T-helper 17 cell (primary cell): Measurements from ENCODE around the gene VPS26C. TPM values are rescaled to one million over a fixed set of nuclear protein-coding genes. Genes with fewer than 3 reads are reported as not detected.
"Not testable (repeated sequence)": the region's sequence is repeated elsewhere in the genome, so short reads cannot be mapped to it uniquely, and the experiment has no call there.

Experiments
- ATAC-seq: fragments of 150-1000 bp; cut with Tn5 transposase; 2 replicates; pipeline ENCODE4 v1.10.0; 2021; ENCODE audit warnings: mild to moderate bottlenecking, moderate library complexity
- DNase-seq, 3 donors: peaks; one replicate each; pipeline versions ENCODE4 v3.0.0 to v3.0.0-alpha.2; 2020 to 2021
- H3K9me3 ChIP-seq: one replicate; pipeline ENCODE4 v1.7.0; 2013; ENCODE audit warnings: low read length, mild to moderate bottlenecking; ENCODE audit not compliant: control insufficient read depth, poor library complexity, severe bottlenecking
- H3K27ac Mint-ChIP-seq: one replicate; pipeline ENCODE4 v1.8.0; 2022; ENCODE audit warnings: mild to moderate bottlenecking, moderate library complexity, mixed read lengths
- H3K27me3 Mint-ChIP-seq: one replicate; pipeline ENCODE4 v1.8.0; 2022; ENCODE audit warnings: mixed read lengths
- H3K36me3 Mint-ChIP-seq: one replicate; pipeline ENCODE4 v1.8.0; 2022; ENCODE audit warnings: low read depth, mixed read lengths
- H3K4me1 Mint-ChIP-seq: one replicate; pipeline ENCODE4 v1.8.0; 2022; ENCODE audit warnings: mild to moderate bottlenecking, mixed read lengths
- H3K4me3 Mint-ChIP-seq: one replicate; pipeline ENCODE4 v1.8.0; 2022; ENCODE audit warnings: mild to moderate bottlenecking, moderate library complexity, mixed read lengths
- total RNA-seq, 4 donors: library from RNA in 2 of 4; stranded (reverse) in 2 of 4; gene quantifications; one replicate each; pipeline ENCODE4 v1.2.3 and lab custom pipeline; 2022 to 2026

VPS26C gene
- total RNA-seq, 2 donors from 2014 or later, result 42.9 to 45.8 TPM

DNA sequence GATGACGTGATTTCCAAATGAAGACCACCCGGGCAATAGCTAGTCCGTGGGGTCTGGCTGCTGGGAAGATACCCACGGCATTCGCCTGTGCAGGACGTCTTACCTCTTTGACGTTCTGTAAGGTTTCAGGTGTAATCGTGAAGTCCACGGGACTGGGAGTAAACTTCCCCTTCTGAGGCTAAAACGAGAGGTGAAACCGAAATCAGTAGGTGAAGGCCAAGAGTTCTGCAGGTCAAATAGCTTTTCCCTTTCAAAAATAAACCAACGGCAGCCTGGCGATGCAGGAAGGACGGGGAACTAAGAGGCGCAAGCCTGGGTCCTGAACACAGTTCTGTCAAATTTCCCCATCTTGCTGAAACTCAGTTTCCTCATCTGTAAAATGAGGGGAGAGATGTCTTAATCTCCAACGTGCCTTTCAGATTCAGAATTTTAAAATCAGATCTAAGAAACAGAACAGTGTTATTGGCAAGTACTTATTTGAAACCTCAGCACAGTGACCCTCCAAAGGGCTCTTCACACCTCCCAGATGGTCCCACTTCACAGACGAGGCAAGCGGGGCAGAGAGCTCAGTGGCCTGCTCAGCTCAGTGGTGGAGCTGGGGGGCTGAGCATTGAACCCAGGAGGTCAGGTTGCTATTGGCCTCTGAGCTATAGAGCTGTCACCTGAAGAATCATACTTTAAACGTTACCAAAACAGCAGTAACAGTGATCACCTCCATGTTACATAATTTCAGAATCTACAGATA is 34.7 kb downstream of the VPS26C start:
- Mint-ChIP-seq H3K36me3 (peaks cover 6% of the 10 kb centered on the region), H3K27me3 (no peaks in the 10 kb centered on the region)

DNA sequence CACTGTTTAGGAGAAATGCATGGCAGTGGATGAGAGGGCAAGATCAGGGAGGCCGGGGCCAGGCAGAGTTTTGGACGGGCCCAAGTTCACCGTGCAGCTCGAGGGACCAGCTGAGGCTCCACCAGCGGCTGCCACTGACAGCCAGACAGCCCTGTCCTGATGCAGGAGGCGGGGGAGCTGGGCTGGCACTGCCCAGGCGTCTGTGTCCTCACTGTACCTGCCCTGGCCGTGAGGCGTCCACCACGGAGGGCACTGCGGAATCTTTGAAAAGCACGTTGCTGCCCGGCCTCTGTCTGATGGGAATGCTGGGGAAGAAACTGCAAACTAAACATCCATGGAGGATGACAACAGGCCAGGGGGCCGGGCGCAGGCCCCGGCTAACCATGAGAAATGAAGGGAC is 35.5 kb downstream of the VPS26C start:
- no peak for ATAC-seq
- H3K36me3 Mint-ChIP-seq, result peaks cover 8% of the 10 kb centered on the region

More for the DNA sequence above, 34.7 kb downstream of the VPS26C start:
- Mint-ChIP-seq H3K4me3 (no peak overlapping the region), H3K27ac (peak overlapping the region; percentile 29), H3K4me1 (peaks cover 9% of the 10 kb centered on the region)
- no peak for DNase-seq
- H3K9me3 ChIP-seq, result no peaks in the 10 kb centered on the region
- ATAC-seq, result no peak

GRCh38 chr21:37231249-37231645 is 35.9 kb downstream of the VPS26C start:
- ATAC-seq, result no peak
- peaks cover 8% of the 10 kb centered on the region for H3K36me3 Mint-ChIP-seq
- H3K4me3 Mint-ChIP-seq, result no peak overlapping the region
- no peak for DNase-seq
- peaks cover 9% of the 10 kb centered on the region for H3K4me1 Mint-ChIP-seq
- no peaks in the 10 kb centered on the region for H3K9me3 ChIP-seq
- peak overlapping the region; percentile 79 for H3K27ac Mint-ChIP-seq
- no peaks in the 10 kb centered on the region for H3K27me3 Mint-ChIP-seq

More for the DNA sequence above, 35.5 kb downstream of the VPS26C start:
- peaks cover 9% of the 10 kb centered on the region for H3K4me1 Mint-ChIP-seq
- peak overlapping the region; percentile 79 for H3K27ac Mint-ChIP-seq
- no peak for DNase-seq
- no peaks in the 10 kb centered on the region for H3K9me3 ChIP-seq
- H3K4me3 Mint-ChIP-seq, result no peak overlapping the region
- no peaks in the 10 kb centered on the region for H3K27me3 Mint-ChIP-seq

DNA sequence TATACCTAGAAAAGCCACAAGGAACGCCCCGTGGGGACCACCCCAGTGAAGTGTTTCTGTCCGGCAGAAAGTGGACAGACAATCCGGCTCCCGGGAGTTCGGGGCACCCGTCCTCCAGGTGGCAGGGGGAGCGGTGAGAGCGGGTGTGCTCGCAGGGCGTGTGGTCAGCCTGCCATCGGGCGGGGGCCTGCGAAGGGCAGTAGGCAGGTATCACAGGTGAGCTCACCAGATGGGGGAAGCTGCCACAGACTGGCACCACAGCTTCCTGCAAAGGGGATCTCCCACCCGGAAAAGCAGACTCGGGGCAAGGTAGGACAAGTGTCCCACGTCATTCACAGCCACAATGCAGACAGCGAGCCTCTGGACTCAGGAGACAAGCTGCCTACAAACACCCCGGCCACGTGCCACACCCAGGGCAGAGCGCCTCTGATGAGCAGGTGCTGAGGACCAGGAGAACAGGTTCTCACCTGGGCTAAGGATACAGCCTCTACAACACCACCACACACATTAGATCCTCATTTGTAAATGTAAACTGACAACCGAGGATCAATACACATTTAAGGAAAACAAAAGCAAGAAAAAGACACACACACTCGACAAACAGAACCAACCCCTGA is 36.4 kb downstream of the VPS26C start:
- no peak for DNase-seq
- no peaks in the 10 kb centered on the region for H3K27me3 Mint-ChIP-seq
- H3K27ac Mint-ChIP-seq, result peak overlapping the region; percentile 79
- peaks cover 12% of the 10 kb centered on the region for H3K4me1 Mint-ChIP-seq
- H3K4me3 Mint-ChIP-seq, result no peak overlapping the region
- no peak for ATAC-seq
- no peaks in the 10 kb centered on the region for H3K9me3 ChIP-seq
- peaks cover 9% of the 10 kb centered on the region for H3K36me3 Mint-ChIP-seq

DNA sequence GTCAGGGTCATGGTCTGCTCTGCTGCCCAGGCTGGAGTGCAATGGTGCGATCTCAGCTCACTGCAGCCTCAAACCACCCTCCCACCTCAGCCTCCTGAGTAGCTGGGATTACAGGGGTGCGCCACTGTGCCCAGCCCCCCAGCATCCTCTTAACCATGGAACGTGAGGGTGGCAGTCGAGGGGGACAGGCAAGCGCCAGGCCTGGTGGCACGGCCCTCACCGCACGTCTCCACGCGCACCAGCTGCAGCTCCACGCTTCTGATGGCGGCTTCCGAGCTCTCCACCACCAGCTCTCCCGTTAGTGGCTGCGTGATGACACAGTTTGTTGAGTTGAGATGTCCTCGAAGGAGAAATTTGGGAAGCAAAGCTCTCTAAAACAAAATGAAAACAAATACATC is 39.1 kb downstream of the VPS26C start:
- Mint-ChIP-seq H3K4me3 (no peak overlapping the region), H3K36me3 (peaks cover 9% of the 10 kb centered on the region), H3K27ac (peak overlapping the region; percentile 78), H3K4me1 (peaks cover 22% of the 10 kb centered on the region), H3K27me3 (no peaks in the 10 kb centered on the region)
- no peaks in the 10 kb centered on the region for H3K9me3 ChIP-seq
- DNase-seq, result no peak
- ATAC-seq, result no peak

GRCh38 chr21:37227071-37228002 is 39.8 kb downstream of the VPS26C start:
- H3K4me1 Mint-ChIP-seq, result peaks cover 23% of the 10 kb centered on the region
- no peaks in the 10 kb centered on the region for H3K27me3 Mint-ChIP-seq
- H3K9me3 ChIP-seq, result no peaks in the 10 kb centered on the region
- DNase-seq, result no peak
- peak overlapping the region; percentile 95 for H3K27ac Mint-ChIP-seq
- peaks cover 9% of the 10 kb centered on the region for H3K36me3 Mint-ChIP-seq
- ATAC-seq, result no peak
- no peak overlapping the region for H3K4me3 Mint-ChIP-seq

DNA sequence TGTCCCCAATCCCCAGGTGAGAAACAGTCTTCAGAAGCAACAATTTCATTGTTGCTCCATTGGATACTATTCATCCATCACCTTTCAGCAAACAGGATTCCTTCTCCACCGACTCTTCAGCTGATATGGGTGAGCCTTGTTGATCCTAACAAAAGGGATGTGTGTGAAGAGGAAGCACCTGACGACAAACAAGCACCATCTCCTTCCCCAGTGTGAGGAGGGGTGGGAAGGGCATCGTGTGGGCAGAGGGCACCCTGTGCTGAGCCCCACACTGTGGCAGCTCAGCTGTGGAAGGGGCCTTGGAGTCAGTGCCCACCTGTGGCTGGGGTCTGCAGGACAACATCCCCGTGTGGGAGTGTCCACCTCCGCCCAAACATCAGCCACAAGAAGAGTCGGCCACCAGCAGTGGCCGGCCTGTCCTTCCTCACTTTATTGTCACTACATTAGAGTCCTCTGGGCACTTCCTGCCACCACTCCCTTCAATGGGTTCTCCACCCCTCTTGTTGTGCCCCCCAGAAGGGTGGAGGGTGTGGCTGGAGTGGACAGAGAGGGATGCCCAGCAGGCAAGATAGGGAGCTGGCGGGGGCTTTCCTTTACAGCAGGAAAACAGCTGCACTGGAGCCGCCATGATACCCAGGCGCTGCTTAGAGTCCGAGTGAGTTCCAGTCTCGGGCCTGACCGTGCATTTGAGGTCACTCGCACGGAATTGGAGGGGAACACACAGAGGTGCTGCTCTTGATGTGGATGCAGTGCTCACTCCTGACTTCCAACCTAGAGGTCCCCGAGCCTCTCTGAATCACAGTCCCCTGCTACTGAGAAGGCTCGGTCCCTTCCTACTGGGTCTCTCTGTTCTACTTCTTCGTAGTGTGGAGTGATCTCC is 40.9 kb downstream of the VPS26C start:
- H3K27ac Mint-ChIP-seq, result peak overlapping the region; percentile 95
- no peaks in the 10 kb centered on the region for H3K27me3 Mint-ChIP-seq
- H3K4me3 Mint-ChIP-seq, result peak overlapping the region; percentile 74
- ATAC-seq (no peak), DNase-seq (no peak)
- no peaks in the 10 kb centered on the region for H3K9me3 ChIP-seq
- peaks cover 24% of the 10 kb centered on the region for H3K4me1 Mint-ChIP-seq
- peaks cover 7% of the 10 kb centered on the region for H3K36me3 Mint-ChIP-seq

GRCh38 chr21:37224861-37225839 is 42.0 kb downstream of the VPS26C start:
- peak; percentile 35 for ATAC-seq
- peak overlapping the region; percentile 95 for H3K27ac Mint-ChIP-seq
- H3K4me1 Mint-ChIP-seq, result peaks cover 27% of the 10 kb centered on the region
- DNase-seq, result no peak
- peaks cover 4% of the 10 kb centered on the region for H3K36me3 Mint-ChIP-seq
- H3K4me3 Mint-ChIP-seq, result peak overlapping the region; percentile 74
- no peaks in the 10 kb centered on the region for H3K27me3 Mint-ChIP-seq
- no peaks in the 10 kb centered on the region for H3K9me3 ChIP-seq

DNA sequence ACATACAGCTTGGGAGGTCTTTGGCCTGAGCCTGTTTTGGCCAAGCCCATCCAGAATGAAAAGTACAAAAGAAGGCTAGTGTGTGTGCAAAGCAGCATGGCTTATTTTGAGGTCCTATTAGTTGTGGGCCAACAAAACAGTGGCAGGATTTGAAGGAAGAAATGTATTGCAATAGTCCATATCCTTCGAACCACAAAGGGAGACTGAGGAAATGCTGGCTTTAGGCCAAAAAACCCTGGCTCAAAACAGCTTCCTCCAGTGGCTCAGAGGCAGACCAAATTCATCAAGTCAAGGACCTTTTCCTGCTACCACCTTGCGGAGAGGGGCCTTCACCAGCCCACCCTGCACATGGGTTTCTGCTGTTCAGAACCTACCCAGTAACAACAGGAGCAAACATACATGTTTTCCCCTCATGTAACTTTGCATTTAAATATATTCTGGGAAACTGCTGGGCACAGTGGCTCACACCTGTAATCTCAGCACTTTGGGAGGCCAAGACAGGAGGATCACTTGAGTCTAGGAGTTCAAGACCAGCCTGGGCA is 43.3 kb downstream of the VPS26C start:
- Mint-ChIP-seq H3K4me3 (no peak overlapping the region), H3K36me3 (peaks cover 4% of the 10 kb centered on the region), H3K27ac (peak overlapping the region; percentile 68), H3K27me3 (no peaks in the 10 kb centered on the region), H3K4me1 (peaks cover 30% of the 10 kb centered on the region)
- DNase-seq (no peak), ATAC-seq (no peak)
- no peaks in the 10 kb centered on the region for H3K9me3 ChIP-seq

GRCh38 chr21:37222248-37222647 is 44.9 kb downstream of the VPS26C start:
- not testable (repeated sequence) for H3K9me3 ChIP-seq, H3K27me3 Mint-ChIP-seq, DNase-seq, ATAC-seq, H3K36me3 Mint-ChIP-seq
- Mint-ChIP-seq H3K4me1 (peaks cover 28% of the 10 kb centered on the region), H3K27ac (peak overlapping the region; percentile 75), H3K4me3 (peak overlapping the region; percentile 31)

GRCh38 chr21:37220981-37221664 is 46.0 kb downstream of the VPS26C start:
- H3K36me3 Mint-ChIP-seq, result peaks cover 2% of the 10 kb centered on the region
- ATAC-seq, result peak; percentile 88
- H3K4me3 Mint-ChIP-seq, result peak overlapping the region; percentile 84

More at GRCh38 chr21:37220981-37221664, 46.0 kb downstream of the VPS26C start:
- no peaks in the 10 kb centered on the region for H3K9me3 ChIP-seq
- H3K27me3 Mint-ChIP-seq, result no peaks in the 10 kb centered on the region
- H3K4me1 Mint-ChIP-seq, result peaks cover 28% of the 10 kb centered on the region
- DNase-seq, result peak; percentile 80 to 86 (median 84)
- peak overlapping the region; percentile 75 for H3K27ac Mint-ChIP-seq
